Testis (tissue), 2 donors: ENCODE results near the gene BCL2L11.

ENCODE experiments used
- POLR2A ChIP-seq: fragments of 450-650 bp; IDR thresholded peaks from one replicate; pipeline ENCODE4 v1.6.1; 2017; ENCODE audit warnings: antibody characterized with exemption, mild to moderate bottlenecking, moderate library complexity
- TF ChIP-seq, protein P1 (sequence below), 3 experiments: fragments of 450-650 bp in 2 of 3; fragments of 200-600 bp in 1 of 3; sonication (generic) in 1 of 3; IDR thresholded peaks; one replicate each; pipeline ENCODE4 v1.5.1; 2016 to 2019; ENCODE audit warnings: antibody characterized with exemption in 3 of 3, mild to moderate bottlenecking in 2 of 3, moderate library complexity in 1 of 3

DNA sequence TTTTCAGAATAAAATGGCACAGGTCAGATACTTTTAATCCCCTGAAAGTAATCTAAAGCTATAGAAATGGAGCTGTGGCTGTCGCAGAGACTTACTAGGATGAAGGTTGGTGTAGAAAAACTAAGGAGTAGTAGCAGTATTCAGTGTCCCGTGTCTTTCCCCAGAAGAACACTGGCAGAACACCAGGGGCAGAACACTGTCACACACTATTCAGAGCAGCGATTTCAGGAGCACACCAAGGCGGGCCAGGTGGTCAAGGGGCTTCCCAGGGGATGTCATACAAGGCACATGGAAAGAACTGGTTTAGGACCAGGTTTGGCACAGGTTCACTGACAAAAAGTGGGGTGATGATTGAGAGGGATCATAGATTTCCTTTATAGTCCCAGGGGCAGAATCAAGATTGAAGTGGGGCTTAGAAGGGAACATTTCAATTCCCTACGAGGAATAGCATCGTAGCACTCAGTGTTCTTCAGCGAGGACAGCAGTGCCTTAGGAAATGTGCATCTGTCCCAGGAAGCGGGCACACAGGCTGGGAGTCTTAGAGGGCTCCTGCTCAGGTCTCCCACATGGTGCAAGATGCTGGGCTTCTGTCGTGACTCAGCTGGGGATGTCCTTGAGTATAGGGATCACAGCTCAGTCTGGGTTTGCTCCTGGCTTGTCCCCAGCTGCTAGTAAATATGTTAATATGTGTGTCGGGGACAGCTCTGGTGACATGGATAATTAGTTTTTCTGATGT, 22.6 kb downstream of the BCL2L11 start:
- TF ChIP-seq, protein P1, sequence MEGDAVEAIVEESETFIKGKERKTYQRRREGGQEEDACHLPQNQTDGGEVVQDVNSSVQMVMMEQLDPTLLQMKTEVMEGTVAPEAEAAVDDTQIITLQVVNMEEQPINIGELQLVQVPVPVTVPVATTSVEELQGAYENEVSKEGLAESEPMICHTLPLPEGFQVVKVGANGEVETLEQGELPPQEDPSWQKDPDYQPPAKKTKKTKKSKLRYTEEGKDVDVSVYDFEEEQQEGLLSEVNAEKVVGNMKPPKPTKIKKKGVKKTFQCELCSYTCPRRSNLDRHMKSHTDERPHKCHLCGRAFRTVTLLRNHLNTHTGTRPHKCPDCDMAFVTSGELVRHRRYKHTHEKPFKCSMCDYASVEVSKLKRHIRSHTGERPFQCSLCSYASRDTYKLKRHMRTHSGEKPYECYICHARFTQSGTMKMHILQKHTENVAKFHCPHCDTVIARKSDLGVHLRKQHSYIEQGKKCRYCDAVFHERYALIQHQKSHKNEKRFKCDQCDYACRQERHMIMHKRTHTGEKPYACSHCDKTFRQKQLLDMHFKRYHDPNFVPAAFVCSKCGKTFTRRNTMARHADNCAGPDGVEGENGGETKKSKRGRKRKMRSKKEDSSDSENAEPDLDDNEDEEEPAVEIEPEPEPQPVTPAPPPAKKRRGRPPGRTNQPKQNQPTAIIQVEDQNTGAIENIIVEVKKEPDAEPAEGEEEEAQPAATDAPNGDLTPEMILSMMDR (IDR thresholded peaks at IDR 0.05): no peak
- TF ChIP-seq POLR2A: no peak
